Measurements from ENCODE around the gene SLC26A8.

SLC26A8 gene

DNA sequence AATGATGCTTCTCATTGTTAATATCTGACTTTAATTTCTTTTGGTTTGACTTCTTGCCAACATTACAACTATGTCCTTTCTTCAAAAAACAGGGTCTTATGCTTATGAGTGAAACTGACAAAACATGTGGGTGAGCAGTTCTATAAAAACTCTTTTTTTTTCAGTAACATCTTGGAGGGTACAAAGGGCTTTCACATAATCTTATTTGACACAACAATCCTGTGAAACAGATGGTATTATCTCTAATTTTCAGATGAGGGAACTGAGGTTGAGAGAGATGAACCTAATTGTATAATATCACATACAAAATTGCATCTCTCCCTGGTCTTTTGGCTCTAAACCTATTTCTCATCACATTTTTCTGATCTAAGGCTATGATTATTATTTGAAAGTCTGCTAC, 41.5 kb upstream of the SLC26A8 start:
- Histone ChIP-seq H3K9me3 (ENCODE audit: control insufficient read depth, insufficient read depth, low read depth, low read length) (no peaks in the 10 kb centered on the region), H3K27me3 (ENCODE audit: control insufficient read depth, insufficient read depth, low read length) (no peaks in the 10 kb centered on the region), H3K4me3 (ENCODE audit: low read depth, low read length) (no peak overlapping the region), H3K36me3 (ENCODE audit: control insufficient read depth, insufficient read depth, low read length) (no peaks in the 10 kb centered on the region), H3K4me1 (ENCODE audit: control insufficient read depth, insufficient read depth, low read length) (no peaks in the 10 kb centered on the region; the same call in none of the 2 replicates), H3K9ac (ENCODE audit: low read length) (no peak overlapping the region), H3K27ac (ENCODE audit: low read depth, low read length) (no peak overlapping the region)

- Histone ChIP-seq H3K27me3 (ENCODE audit: control insufficient read depth, insufficient read depth, low read length) (no peaks in the 10 kb centered on the region), H3K4me3 (ENCODE audit: low read depth, low read length) (no peak overlapping the region), H3K27ac (ENCODE audit: low read depth, low read length) (no peak overlapping the region), H3K4me1 (ENCODE audit: control insufficient read depth, insufficient read depth, low read length) (no peaks in the 10 kb centered on the region; the same call in none of the 2 replicates), H3K9ac (ENCODE audit: low read length) (no peak overlapping the region), H3K36me3 (ENCODE audit: control insufficient read depth, insufficient read depth, low read length) (peaks cover 7% of the 10 kb centered on the region), H3K9me3 (ENCODE audit: control insufficient read depth, insufficient read depth, low read depth, low read length) (no peaks in the 10 kb centered on the region)
Measured at GRCh38 chr6:36064770-36065396, 40.4 kb upstream of the SLC26A8 start.

- Histone ChIP-seq H3K9ac (ENCODE audit: low read length) (no peak overlapping the region), H3K4me1 (ENCODE audit: control insufficient read depth, insufficient read depth, low read length) (no peaks in the 10 kb centered on the region; the same call in none of the 2 replicates), H3K27me3 (ENCODE audit: control insufficient read depth, insufficient read depth, low read length) (no peaks in the 10 kb centered on the region), H3K4me3 (ENCODE audit: low read depth, low read length) (no peak overlapping the region), H3K36me3 (ENCODE audit: control insufficient read depth, insufficient read depth, low read length) (peaks cover 14% of the 10 kb centered on the region), H3K9me3 (ENCODE audit: control insufficient read depth, insufficient read depth, low read depth, low read length) (no peaks in the 10 kb centered on the region), H3K27ac (ENCODE audit: low read depth, low read length) (no peak overlapping the region)
Measured at GRCh38 chr6:36063318-36064060, 39.0 kb upstream of the SLC26A8 start.

GRCh38 chr6:36062247-36062646, 37.8 kb upstream of the SLC26A8 start:
- Histone ChIP-seq H3K27me3 (ENCODE audit: control insufficient read depth, insufficient read depth, low read length) (no peaks in the 10 kb centered on the region), H3K9me3 (ENCODE audit: control insufficient read depth, insufficient read depth, low read depth, low read length) (no peaks in the 10 kb centered on the region), H3K36me3 (ENCODE audit: control insufficient read depth, insufficient read depth, low read length) (peaks cover 14% of the 10 kb centered on the region), H3K27ac (ENCODE audit: low read depth, low read length) (no peak overlapping the region), H3K4me1 (ENCODE audit: control insufficient read depth, insufficient read depth, low read length) (no peaks in the 10 kb centered on the region; the same call in none of the 2 replicates), H3K4me3 (ENCODE audit: low read depth, low read length) (no peak overlapping the region), H3K9ac (ENCODE audit: low read length) (no peak overlapping the region)

DNA sequence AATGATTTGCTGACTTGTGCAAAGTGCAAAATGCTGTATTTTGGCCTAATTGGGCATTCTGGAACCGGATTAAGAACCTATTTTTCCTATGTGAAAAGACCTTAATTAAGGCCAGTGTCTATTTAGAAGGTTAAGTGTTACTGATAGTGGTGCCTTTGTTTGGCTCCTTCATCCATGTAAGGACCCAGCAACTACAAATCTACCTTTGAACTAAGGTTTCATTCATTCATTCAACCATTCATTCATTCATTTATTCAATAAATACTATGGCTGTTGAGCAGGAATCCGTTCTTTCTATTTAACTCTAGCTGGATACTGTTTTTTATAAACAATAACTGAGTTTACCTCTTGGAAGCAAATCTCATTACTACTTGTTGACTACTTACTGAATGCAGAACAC, 36.8 kb upstream of the SLC26A8 start:
- H3K36me3 ChIP-seq (ENCODE audit: control insufficient read depth, insufficient read depth, low read length), result peaks cover 14% of the 10 kb centered on the region
- H3K9me3 ChIP-seq (ENCODE audit: control insufficient read depth, insufficient read depth, low read depth, low read length), result no peaks in the 10 kb centered on the region
- H3K27me3 ChIP-seq (ENCODE audit: control insufficient read depth, insufficient read depth, low read length), result no peaks in the 10 kb centered on the region
- no peaks in the 10 kb centered on the region; the same call in none of the 2 replicates for H3K4me1 ChIP-seq (ENCODE audit: control insufficient read depth, insufficient read depth, low read length)
- no peak overlapping the region for H3K9ac ChIP-seq (ENCODE audit: low read length)
- H3K4me3 ChIP-seq (ENCODE audit: low read depth, low read length), result no peak overlapping the region
- no peak overlapping the region for H3K27ac ChIP-seq (ENCODE audit: low read depth, low read length)

- peaks cover 31% of the 10 kb centered on the region for H3K36me3 ChIP-seq (ENCODE audit: control insufficient read depth, insufficient read depth, low read length)
- no peaks in the 10 kb centered on the region for H3K27me3 ChIP-seq (ENCODE audit: control insufficient read depth, insufficient read depth, low read length)
- no peak overlapping the region for H3K27ac ChIP-seq (ENCODE audit: low read depth, low read length)
Measured at GRCh38 chr6:36056178-36056577, 31.7 kb upstream of the SLC26A8 start.

DNA sequence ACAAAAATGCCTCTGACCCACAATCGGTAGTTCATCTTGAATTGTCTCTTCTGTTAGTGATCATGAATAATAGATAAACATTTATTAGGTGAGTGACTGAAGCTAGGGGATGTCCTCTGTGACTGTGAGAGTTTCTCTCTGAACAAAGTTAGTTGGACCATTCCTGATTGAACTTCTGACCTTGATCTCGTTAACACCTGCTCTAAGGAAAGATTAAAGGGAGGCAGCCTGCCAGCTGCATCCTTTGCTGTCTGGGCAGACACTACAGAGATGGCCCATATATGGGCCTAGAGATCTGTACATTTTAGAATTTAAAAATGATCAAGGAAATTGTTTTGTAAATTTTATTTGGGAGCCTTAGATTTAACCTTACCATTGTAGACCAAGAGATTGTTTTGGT, 30.5 kb upstream of the SLC26A8 start:
- Histone ChIP-seq H3K27ac (ENCODE audit: low read depth, low read length) (no peak overlapping the region), H3K9ac (ENCODE audit: low read length) (no peak overlapping the region), H3K27me3 (ENCODE audit: control insufficient read depth, insufficient read depth, low read length) (no peaks in the 10 kb centered on the region), H3K36me3 (ENCODE audit: control insufficient read depth, insufficient read depth, low read length) (peaks cover 25% of the 10 kb centered on the region), H3K9me3 (ENCODE audit: control insufficient read depth, insufficient read depth, low read depth, low read length) (no peaks in the 10 kb centered on the region), H3K4me3 (ENCODE audit: low read depth, low read length) (no peak overlapping the region), H3K4me1 (ENCODE audit: control insufficient read depth, insufficient read depth, low read length) (0 out of 2 replicates have a peak, but pooled peaks cover 5% of the 10 kb centered on the region)

More at GRCh38 chr6:36056178-36056577, 31.7 kb upstream of the SLC26A8 start:
- H3K4me1 ChIP-seq (ENCODE audit: control insufficient read depth, insufficient read depth, low read length), result 0 out of 2 replicates have a peak, but pooled peaks cover 5% of the 10 kb centered on the region
- no peaks in the 10 kb centered on the region for H3K9me3 ChIP-seq (ENCODE audit: control insufficient read depth, insufficient read depth, low read depth, low read length)
- H3K9ac ChIP-seq (ENCODE audit: low read length), result no peak overlapping the region
- H3K4me3 ChIP-seq (ENCODE audit: low read depth, low read length), result no peak overlapping the region

DNA sequence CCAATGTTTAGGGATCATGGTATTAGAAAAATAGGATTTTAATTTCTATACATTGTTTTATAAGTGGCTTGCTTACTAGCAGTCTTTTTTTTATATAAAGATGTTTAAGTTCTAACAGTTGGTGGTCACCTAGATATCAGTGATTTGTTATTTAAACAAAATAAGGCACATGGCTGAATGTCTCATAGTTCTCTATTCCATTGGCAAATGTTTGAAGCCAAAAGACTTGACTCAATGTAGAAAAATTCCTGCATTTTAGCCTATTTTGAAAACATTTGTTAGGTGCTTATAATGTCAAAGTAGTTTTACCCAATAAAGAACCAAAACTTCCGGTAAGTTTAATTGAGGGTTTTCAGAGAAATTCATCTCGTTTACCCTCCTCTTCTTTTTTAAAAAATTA, 30.0 kb upstream of the SLC26A8 start:
- Histone ChIP-seq H3K4me1 (ENCODE audit: control insufficient read depth, insufficient read depth, low read length) (0 out of 2 replicates have a peak, but pooled peaks cover 5% of the 10 kb centered on the region), H3K27ac (ENCODE audit: low read depth, low read length) (no peak overlapping the region), H3K27me3 (ENCODE audit: control insufficient read depth, insufficient read depth, low read length) (no peaks in the 10 kb centered on the region), H3K9me3 (ENCODE audit: control insufficient read depth, insufficient read depth, low read depth, low read length) (no peaks in the 10 kb centered on the region), H3K9ac (ENCODE audit: low read length) (no peak overlapping the region), H3K36me3 (ENCODE audit: control insufficient read depth, insufficient read depth, low read length) (peaks cover 19% of the 10 kb centered on the region), H3K4me3 (ENCODE audit: low read depth, low read length) (no peak overlapping the region)

GRCh38 chr6:36053878-36054277, 29.4 kb upstream of the SLC26A8 start:
- H3K27me3 ChIP-seq (ENCODE audit: control insufficient read depth, insufficient read depth, low read length), result no peaks in the 10 kb centered on the region
- H3K4me1 ChIP-seq (ENCODE audit: control insufficient read depth, insufficient read depth, low read length), result 0 out of 2 replicates have a peak, but pooled peaks cover 5% of the 10 kb centered on the region
- no peak overlapping the region for H3K4me3 ChIP-seq (ENCODE audit: low read depth, low read length)
- H3K27ac ChIP-seq (ENCODE audit: low read depth, low read length), result no peak overlapping the region
- no peak overlapping the region for H3K9ac ChIP-seq (ENCODE audit: low read length)
- peaks cover 17% of the 10 kb centered on the region for H3K36me3 ChIP-seq (ENCODE audit: control insufficient read depth, insufficient read depth, low read length)
- no peaks in the 10 kb centered on the region for H3K9me3 ChIP-seq (ENCODE audit: control insufficient read depth, insufficient read depth, low read depth, low read length)

DNA sequence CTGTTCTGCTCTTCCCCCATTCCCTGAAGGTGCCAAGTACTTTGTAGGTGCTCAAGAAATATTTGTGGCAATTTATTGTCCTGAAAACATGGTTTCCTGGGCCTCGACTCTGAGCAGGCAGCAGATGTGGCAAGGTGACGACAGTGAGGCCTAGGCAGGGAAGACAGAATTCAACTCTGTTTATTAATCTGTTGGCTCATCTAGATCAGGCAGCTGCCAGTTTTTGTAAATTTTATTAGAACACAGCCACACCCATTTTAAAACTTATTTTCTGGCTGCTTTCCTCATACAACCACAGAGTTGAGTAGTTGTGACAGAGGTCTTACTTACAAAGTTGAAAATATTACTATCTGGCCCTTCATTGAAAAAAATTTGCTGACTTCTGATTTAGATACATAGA, 27.7 kb upstream of the SLC26A8 start:
- Histone ChIP-seq H3K27ac (ENCODE audit: low read depth, low read length) (no peak overlapping the region), H3K4me1 (ENCODE audit: control insufficient read depth, insufficient read depth, low read length) (0 out of 2 replicates have a peak, but pooled peaks cover 5% of the 10 kb centered on the region), H3K27me3 (ENCODE audit: control insufficient read depth, insufficient read depth, low read length) (no peaks in the 10 kb centered on the region), H3K4me3 (ENCODE audit: low read depth, low read length) (no peak overlapping the region), H3K36me3 (ENCODE audit: control insufficient read depth, insufficient read depth, low read length) (peaks cover 17% of the 10 kb centered on the region), H3K9me3 (ENCODE audit: control insufficient read depth, insufficient read depth, low read depth, low read length) (no peaks in the 10 kb centered on the region), H3K9ac (ENCODE audit: low read length) (no peak overlapping the region)
